KOPT-K1 (cell line): ENCODE data around the gene TVP23C.
"Not testable (repeated sequence)": the region's sequence is repeated elsewhere in the genome, so short reads cannot be mapped to it uniquely, and the experiment has no call there.

Experiments
- H3K27ac ChIP-seq: fragments of 200-600 bp; sonication (generic); 2 replicates; pipeline ENCODE4 v1.5.1; 2016; ENCODE audit warnings: antibody characterized with exemption, mild to moderate bottlenecking, low read depth, low read length; ENCODE audit not compliant: poor library complexity, severe bottlenecking
- H3K36me3 ChIP-seq: fragments of 200-600 bp; sonication (generic); 2 replicates; pipeline ENCODE4 v1.5.1; 2017; ENCODE audit warnings: antibody characterized with exemption, mild to moderate bottlenecking, low read length, moderate library complexity; ENCODE audit not compliant: insufficient read depth
- H3K9me3 ChIP-seq: fragments of 200-600 bp; sonication (generic); 2 replicates; pipeline ENCODE4 v1.5.1; 2017; ENCODE audit warnings: antibody characterized with exemption, low read length, mild to moderate bottlenecking; ENCODE audit not compliant: insufficient read depth, poor library complexity, severe bottlenecking

TVP23C gene

DNA sequence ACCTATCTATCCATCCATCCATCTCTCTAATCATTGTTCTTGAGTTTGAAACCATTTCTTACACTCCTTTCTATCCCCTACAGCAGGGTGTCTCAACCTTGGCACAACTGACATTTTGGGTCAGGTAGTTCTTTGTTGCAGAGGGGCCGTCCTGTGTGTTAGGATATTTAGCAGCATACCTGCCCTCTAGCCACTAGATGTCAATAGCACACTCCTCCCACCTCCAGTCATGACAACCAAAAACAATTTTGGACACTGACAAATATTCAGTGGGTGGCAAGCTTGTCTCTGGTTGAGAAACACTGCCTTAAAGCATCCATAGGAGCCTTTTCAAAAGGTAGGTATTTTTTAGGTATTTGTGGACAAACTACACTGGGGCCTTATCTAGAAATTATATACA is 10.4 kb downstream of the TVP23C start:
- H3K27ac ChIP-seq, H3K36me3 ChIP-seq, H3K9me3 ChIP-seq: not testable (repeated sequence)

GRCh38 chr17:15549552-15549951 is 13.7 kb downstream of the TVP23C start:
- not testable (repeated sequence) for H3K27ac ChIP-seq, H3K9me3 ChIP-seq
- peaks cover 10% of the 10 kb centered on the region; the same call in 1 of the 2 replicates for H3K36me3 ChIP-seq

DNA sequence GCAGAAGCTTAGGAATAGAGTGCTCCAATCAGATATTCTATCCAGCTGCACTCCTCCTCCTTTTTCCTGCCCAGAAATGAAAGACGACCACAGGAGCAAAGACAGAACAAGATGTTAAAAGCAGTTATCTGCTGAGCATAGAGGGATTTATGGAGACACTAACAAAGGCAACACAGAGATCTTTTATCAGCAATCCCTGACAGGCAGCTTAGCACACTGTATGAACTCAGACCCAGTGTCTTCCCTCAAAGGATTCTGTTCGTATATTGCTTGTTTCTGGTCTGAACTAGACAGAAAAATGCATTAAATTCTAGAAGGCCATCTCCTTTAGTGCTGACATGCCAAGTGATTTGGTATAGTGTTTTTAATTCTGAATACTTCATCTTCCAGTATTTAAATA is 16.7 kb downstream of the TVP23C start:
- H3K9me3 ChIP-seq, H3K27ac ChIP-seq: not testable (repeated sequence)
- H3K36me3 ChIP-seq, result peaks cover 16% of the 10 kb centered on the region; the same call in 1 of the 2 replicates

GRCh38 chr17:15540371-15541219 is 22.7 kb downstream of the TVP23C start:
- not testable (repeated sequence) for H3K27ac ChIP-seq, H3K9me3 ChIP-seq
- H3K36me3 ChIP-seq, result peaks cover 23% of the 10 kb centered on the region

DNA sequence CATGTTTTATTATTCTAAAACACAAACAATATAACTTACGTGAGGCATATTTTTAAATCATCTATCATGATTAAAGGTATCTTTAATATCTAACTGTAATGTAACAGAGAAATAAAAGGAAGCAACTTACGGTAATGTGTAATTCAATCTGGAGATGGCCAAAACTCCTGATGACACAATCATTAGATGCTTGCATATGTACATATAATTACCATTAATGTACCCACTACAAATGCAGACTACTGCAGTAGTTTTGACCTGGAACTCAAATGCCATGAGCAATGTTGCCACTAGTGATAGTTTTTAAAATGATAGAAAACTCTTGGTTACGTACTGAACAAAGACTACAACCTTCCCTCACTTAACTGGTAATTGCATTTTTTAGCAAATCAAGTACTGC is 30.2 kb downstream of the TVP23C start:
- H3K36me3 ChIP-seq, H3K27ac ChIP-seq, H3K9me3 ChIP-seq: not testable (repeated sequence)

- not testable (repeated sequence) for H3K9me3 ChIP-seq, H3K27ac ChIP-seq, H3K36me3 ChIP-seq
These were observed 36.7 kb downstream of the TVP23C start for GRCh38 chr17:15526292-15527218.

DNA sequence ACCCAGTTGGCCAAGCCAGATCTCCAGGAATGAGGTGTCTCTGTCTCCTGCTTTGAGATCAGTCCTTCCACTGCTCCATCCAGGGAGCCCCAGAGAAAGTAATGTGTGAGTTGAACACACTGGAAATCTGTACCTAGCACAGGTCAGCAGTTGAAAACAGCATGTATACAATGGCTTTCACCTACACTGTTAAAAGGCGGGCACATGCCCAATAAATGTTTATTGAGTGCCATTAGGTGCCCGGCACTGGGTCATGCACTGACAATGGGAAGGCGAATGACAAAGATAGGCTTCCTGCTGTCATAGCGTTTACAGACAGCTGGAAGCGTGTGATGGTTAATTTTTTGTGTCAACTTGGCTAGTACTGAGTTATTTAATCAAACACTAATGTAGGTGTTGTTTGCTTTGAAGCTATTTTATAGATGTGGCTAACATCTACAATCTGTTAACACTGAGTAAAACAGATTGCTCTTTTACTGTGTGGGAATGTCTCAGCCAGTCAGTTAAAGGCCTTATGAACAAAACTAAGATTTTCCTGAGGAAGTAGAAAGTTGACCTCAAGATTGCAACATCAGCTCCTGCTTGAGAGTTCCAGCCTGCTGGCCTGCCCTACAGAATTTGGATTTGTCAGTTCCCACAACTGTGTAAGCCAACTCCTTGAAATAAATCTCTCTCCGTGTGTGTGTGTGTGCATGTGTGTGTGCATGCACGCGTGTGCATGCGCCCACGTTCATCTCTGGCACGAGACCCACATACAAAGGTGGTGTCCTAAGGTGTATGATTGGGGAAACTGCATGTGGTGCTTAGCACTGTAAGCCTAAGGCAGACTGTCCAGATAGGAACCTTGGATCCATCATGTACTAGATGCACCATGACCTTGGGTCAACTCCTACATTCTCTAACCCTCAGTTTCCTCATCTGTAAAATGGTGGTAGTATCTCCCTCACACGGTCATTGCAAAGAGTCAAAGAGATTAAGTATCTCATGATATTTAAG is 38.0 kb downstream of the TVP23C start:
- not testable (repeated sequence) for H3K27ac ChIP-seq, H3K36me3 ChIP-seq, H3K9me3 ChIP-seq

DNA sequence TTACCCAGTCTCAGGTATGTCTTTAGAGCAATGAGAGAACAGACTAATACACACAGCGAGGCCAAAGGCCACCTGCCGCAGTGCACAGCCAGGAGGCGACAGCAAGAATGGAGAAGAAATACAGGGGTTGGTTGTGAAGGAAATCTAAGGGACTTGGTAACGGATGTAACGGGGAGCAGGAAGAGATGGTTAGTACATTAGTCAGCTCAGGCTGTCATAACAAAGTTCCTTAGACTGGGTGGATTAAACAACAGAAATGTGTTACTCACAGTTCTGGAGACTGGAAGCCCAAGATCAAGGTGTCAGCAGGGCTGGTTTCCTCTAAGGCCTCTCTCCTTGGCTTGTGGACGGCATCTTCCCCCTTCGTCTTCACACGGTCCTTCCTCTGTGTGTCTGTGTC is 47.1 kb downstream of the TVP23C start:
- H3K9me3 ChIP-seq, result no peaks in the 10 kb centered on the region
- H3K36me3 ChIP-seq, result peaks cover 42% of the 10 kb centered on the region; the same call in 1 of the 2 replicates
- no peak overlapping the region for H3K27ac ChIP-seq

DNA sequence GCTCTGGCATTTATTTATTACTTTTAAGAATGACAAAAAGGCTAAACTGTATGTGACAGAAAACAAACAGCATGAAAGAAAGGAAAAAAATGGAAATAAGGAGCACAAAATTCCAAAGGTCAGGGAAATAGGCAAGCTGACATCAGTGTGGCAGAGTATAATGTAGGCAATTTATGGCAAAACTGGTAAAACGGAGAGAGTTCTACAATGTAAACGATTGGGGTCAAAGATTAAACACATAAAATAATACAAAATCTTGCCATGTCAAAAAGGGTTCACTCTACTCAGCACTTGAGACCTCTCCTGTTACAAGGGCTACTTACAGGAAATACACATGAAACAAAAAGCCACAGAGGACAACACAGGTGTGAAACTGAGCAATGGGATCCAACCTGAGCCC is 48.8 kb downstream of the TVP23C start:
- no peak overlapping the region for H3K27ac ChIP-seq
- H3K36me3 ChIP-seq, result peaks cover 46% of the 10 kb centered on the region; the same call in 1 of the 2 replicates
- no peaks in the 10 kb centered on the region for H3K9me3 ChIP-seq

- peaks cover 46% of the 10 kb centered on the region; the same call in 1 of the 2 replicates for H3K36me3 ChIP-seq
- H3K9me3 ChIP-seq, result no peaks in the 10 kb centered on the region
- H3K27ac ChIP-seq, result no peak overlapping the region
These were observed 49.3 kb downstream of the TVP23C start for GRCh38 chr17:15513856-15514459.

DNA sequence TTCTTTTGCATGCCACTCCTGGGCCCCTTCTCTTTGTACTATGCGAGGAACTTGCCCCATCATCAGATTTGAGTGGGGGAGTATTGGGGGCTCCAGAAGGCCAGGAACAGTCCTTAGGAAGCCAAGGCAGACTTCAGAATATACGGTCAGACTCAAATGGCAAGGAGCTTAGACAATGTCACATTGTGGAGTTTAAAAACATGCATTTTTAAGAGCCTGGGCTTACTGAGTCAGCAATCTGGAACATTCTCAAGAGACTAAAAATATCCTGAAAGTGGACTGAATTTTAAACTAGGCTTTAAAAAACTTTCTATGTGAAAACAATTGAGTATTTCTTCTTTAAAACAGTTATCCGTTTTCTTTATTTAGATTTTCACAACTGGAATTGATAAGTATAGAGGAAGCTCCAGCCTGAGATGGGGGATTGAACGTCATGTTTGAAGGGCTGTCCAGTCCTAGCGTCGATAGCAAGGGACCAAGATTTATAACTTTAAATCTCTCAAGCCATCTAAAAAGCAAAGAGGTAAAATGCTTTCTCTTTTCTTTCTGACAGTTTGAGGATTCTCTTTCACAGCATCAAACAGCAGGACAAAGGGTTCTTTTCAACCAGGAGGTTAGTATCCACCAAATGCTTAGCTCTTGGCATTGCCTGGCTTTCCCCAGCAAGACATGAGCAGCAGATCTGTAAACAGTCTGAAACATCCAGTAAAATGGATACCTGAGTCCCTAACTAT is 50.1 kb downstream of the TVP23C start:
- H3K9me3 ChIP-seq, result no peaks in the 10 kb centered on the region
- no peak overlapping the region for H3K27ac ChIP-seq
- H3K36me3 ChIP-seq, result peaks cover 46% of the 10 kb centered on the region; the same call in 1 of the 2 replicates

DNA sequence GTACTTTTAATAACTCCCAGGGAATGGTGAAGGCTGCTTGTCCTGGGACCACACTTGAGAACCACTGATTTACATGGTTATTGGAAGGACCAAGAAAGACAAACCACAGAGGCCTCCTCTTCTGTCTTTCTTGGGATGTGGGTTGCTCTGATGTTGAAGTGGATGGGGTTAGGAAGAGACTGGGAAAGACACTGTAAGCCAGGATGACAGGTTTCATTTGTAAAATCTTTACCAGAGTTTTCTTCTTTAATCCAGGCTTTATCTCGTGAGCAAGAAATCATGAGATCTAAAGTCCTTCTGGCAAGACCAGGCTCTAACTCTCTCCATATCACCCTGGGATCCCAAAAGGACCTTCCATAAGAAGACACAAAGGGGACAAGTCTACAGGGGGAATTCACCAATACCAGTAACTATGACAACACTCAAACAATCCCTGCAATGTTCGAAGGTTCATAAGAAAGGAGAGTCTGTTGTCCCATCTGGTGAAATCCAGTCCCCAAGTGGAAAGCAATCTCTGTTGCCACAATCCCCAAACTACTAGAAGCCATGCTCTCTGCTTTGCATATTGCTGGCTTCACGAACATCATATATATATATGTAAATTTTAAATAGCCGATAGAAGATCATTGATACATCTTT is 51.1 kb downstream of the TVP23C start:
- no peaks in the 10 kb centered on the region for H3K9me3 ChIP-seq
- H3K27ac ChIP-seq, result no peak overlapping the region
- H3K36me3 ChIP-seq, result peaks cover 42% of the 10 kb centered on the region; the same call in 1 of the 2 replicates

DNA sequence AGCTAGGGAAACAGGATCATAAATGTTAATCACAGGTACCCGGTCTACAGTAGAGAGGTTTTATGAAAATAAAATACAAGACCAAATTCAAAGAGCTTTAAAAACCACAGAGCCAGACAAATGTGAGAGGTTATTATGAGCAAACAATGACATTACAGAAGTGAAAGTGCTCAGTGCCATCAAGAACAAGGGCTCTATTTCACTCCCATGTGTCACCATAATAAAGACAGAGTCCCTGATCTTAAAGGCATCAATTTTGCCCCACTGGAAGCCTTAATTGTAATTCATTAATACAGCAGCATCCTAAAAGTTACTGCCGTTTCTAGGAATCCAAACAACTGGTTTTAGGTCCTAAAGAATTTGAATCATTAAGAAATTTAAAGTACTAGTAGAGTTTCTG is 52.1 kb downstream of the TVP23C start:
- Histone ChIP-seq H3K36me3 (peaks cover 39% of the 10 kb centered on the region), H3K27ac (no peak overlapping the region)

More for the DNA sequence above, 52.1 kb downstream of the TVP23C start:
- no peaks in the 10 kb centered on the region for H3K9me3 ChIP-seq
